Fibroblast of the conjunctiva (primary cell): ENCODE data around the gene ETS1.

ENCODE experiments used
- DNase-seq: peaks from one replicate; pipeline ENCODE4 v3.0.0-alpha.2; 2010; ENCODE audit warnings: low read depth

The ETS1 gene

DNA sequence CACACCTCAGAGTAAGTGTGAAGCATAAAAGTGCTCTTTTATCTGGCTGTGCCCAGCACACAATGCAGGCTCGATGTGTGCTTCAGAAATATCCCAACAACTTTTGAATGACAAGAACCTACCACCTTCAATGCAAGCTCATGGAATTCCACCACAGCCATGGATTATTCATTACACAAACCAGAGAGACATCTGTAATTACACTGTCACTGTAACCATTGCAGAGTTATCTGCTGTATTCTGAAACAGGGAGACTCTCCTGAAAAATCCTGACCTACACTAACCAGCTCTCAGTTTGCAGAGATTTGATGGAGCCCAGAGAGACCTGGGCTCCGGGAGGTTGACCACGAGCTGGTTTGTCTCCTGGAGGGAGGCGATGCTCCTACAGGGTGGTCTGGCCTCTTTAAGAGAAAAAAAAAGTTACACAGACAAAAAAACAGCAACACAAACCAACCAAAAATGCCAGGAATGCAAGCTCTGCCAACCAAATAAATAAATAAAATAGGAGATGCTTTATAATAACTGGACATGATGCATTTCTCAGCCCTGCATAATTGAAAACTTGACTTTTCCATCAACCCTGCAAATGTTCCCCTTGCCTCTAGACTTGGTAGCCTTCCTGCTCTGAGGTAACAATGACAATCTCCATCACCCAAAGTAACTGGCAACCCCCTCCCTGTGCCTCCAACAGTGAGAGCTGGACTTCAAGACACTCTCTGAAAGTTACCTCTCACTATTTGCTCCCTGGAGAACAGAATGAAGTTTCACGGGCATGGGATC, 69.7 kb downstream of the ETS1 start:
- DNase-seq: no peak

DNA sequence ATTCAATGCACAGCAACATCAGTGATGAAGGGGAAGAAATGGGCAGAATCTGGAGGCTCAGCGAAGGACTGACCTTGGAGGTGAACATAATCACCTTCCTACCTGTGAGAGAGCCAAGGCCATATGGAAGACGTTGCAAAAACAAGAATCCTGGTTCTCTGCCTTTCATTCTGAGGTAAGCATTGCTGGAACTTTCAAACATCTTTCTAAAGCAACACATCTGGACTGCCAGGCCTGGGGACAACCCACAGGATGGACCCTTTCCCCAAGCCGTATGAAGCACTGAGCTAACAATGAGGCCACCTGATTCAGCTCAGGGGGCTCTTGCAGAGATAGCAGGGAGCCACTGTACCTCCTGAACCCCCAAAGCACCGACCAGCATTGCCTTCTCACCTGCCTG, 70.5 kb downstream of the ETS1 start:
- no peak for DNase-seq

DNA sequence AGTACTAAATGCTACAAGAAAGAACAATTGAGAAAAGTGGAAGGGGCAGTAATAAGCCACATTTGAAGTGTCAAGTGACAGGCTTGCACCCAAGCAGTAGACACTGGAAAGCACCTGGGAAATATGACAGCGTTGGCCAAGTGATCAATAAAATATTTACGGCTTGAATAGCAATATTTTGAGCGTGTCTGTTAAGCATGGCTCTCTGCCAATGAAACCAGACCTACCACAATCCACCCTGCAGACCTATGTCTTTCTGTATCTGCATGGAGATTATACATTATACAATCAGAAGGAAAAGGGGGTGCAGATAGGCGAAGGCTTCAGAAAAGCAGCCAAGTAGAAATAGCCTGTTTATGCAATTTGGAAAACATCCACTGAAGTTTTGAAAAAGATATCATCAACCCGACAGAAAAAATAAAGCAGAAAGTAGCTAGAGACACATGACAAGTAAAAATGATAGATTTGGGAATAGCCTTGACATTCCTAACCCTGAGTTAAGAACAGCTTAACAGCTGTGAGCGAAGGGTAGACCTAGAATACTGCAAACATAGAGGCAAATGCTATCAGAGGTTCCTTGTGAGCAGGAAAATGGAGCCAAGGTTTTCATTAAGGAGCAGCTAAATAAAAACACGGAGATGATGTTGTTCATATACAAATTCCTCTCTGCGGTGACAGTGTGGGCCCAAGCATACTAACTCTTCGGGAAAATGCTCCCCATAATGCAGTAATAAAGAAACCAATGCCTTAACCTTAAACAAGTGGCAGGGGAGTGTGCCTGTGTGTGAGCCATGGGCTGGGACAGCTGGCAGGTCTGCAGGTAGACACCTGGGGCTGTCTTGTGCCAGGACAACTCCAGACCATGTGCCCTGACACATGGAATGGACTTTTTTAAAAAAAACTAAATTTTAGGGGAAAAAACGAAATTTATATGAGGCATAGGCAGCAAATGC, 71.3 kb downstream of the ETS1 start:
- no peak for DNase-seq

DNA sequence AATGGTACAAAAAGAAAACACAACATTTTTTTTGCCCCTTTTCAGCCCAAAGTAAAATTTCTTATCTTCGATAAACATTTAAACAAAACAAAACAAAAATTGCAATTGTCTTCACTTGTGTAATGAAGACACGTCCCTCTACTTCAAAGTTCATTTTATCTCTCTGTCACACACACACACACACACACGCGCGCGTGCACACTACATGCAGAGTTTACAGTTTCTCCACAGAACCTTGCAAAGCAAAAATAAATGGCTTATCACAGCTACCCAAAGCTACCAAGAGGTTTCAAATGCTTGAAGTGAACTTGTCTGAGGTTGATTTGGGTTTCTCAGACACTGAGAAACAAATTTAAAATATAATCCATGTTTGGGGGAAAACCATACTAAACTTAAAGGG, 72.3 kb downstream of the ETS1 start:
- DNase-seq: no peak

DNA sequence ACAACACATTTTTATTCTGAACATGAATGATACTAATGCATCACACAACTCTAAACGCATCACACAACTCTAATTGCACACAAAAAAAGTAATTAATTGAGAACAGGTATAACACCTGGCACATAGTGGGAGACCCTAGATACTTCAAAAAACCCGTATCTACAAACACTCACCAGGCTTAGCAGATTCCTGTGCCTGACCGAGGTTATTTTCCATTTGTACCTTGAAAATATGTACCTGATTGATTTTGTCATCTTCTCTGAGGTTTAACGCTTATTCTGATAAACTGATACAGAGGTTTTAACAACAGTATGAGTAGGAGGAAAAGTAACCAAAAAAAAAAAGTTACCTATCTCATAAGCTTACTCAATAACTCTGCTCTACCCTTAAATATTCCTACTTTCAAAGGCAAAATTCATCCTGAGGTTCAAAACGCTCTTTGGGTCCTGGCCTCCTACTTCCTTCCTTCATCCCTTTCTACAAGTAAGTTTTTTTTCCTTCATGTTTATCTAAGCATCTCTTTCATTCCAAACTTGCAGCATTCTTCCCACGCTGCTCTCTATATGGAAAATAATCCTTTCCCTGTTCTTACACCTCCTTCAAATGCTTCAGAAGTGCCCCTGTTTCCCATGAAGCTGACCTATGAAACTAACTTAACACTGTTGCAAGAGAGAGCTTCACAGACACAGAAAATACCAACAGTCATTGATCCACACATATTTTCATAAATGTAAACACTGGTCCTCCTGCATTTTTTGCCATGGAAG, 73.3 kb downstream of the ETS1 start:
- no peak for DNase-seq

DNA sequence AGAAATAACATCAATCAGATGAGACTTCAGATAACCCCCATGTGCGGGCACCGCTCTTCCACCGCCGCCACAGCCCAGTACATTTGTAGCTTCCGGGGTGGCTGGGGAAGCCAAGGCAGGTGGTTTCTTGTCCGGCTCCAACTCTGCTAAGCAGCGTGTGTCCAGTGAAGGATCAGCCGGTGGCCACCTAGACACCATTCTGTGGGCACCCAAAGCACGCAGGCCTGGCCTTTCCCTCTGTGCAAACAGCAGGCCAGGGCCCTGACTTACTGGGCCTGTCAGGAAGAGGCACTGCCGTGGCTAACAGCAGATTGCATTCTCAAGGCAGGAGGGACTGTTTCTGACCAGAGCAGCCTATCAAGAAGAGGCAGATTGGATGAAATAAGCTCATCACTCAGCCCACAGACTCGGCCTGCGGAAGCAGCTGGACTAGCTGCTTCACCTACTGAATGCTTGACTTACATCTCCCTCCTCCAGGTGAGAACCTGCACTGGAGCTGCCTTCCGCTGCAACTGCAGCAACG, 74.8 kb downstream of the ETS1 start:
- no peak for DNase-seq

DNA sequence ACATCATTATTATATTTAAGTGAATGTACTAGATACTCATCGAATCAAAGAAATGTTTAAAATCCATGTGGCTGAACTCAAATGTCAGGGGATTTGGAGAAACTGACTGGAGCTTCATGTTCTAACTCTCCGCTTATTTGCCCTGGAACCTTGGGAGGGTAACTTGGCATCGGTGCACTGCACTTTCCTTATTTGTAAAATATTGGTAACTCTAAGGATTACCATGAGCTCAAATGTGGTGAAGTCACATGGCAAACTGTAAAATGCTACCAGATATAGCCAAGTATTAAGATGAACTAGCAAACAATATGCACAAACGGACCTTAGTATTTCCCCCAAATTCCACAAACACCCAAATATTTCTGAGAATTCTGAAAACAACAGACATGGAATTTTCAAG, 75.6 kb downstream of the ETS1 start:
- no peak for DNase-seq

DNA sequence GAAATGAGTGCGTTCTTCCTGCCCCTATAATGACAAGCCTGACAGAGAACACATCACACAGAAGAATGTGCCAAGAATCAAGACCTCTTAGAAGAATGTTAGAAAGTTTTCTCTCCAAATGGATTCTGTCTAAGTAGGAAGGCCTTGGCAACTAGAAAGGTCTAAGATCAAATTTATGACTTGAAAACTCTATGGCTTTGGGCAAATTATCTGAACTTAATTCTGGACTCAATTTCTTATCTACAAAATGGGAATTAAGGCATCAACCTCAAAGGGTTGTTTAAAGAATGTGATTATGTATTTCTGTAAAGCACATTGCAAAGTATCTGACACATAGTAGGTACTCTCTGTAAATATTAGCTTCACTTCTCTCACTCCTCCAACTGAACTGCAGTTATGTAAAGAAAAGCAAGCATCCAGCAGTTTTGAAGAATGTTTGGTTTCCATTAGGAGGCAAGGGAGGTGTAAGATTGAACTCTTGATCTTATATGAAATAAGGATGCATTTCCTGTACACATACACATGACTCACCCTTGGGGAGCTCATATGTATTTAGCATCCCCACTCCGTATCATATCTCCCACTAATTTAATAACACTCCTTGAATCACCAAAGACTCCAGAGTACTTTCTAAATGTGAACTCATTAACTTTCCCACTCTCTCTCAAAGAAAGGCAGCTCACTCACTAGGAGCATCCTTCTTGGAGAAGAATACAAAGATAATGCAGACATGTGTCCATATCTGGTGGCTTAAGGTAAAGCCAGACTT, 77.6 kb downstream of the ETS1 start:
- no peak for DNase-seq

DNA sequence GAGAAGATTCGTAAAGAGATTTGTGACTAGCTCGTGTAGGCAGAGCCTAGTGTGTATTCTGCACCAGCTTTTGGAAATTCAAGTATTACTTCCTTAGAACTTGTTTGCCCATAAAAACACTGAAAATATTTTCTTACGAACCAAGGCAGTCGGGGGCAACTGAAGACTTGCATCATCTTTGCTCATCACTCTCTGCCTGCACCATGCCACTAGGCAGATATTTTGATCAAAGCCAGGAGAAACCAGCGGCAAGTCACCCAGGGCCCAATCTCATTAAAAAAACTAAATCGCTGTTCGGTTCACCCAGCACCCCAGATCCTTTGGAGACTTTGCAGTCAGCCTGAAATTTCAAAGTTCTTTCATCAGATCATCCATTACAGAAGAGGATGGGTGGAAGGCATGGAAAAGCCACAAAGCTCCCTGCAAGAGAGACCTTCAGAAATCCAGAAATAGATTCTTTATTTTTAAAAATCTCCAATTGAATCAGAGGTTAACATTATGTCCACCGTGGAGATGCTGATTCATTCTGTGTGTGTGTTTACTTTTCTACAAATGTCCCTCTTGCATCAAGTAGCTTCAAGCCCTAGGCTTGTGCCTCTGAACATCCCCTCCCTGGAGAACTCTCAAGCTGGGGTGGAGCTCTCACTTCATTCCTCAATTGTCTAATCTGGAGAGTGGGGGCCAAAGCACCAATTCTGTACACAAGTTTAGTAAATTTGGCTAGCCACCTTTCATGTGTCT, 78.4 kb downstream of the ETS1 start:
- no peak for DNase-seq

DNA sequence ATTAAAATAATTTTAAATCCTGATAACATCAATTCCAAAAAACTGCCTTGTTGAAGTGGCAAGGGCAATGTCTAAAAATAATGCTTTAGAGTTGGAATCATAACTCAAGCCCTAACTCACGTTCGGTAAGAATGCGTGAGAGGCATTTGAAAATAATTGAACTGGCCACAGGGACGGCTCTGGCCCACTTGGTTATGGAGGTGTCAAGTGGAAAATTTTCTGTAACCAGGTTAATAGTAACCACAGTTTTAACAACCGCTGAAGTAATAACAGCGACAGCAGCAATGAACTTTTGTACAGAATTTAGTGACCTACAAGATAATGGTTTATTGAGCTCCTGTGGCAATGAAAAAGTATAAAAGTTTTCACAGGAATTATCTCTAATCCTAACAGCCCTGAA, 79.4 kb downstream of the ETS1 start:
- DNase-seq: no peak

DNA sequence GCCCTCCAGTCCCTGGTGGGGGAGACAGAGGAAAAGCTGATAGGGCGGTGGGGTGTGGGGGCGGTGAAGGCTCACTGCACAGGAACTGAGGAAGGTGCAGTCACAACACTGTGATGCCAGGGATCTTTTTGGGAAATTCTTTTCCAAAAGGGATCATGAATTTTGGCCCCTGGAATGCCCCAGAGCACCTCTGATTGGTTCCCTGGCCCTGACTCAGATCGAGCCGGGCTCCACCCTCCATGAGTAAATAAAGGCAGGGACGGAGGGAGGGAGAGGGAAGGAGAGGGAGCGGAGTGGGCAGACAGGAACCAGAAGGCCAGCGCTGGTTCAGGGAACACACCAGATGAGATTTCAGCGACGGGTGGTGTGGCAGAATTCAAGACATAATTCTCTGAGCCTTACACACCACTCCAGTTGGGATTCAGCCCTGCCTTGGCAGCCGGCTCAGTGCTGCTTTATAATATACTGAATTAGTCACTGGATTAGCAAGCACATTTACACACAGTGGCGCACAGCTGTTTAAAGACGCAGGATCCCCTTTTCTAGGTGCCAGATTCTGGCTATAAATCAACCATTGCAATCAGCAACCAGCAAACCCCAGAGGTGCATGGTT, 80.3 kb downstream of the ETS1 start:
- DNase-seq: peak; percentile 94

DNA sequence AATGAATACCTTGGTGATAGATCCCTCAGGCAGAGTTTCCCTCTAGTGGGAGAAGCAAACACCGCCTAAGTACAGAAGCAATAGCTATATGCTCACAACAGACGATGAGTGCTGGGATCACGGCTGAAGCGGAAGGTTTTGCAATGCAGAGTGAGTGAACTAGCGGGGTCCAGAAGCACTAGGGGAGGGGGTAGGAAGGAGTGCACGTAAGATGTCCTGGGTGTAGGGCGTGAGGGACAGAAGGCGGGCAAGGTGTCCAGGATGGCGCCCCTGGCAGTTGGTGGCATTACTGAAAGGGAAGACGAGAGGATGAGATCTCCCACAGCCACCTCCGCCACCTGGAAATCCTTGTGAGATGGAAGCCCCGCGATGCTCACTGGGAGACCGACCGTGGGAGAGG, 81.0 kb downstream of the ETS1 start:
- no peak for DNase-seq

DNA sequence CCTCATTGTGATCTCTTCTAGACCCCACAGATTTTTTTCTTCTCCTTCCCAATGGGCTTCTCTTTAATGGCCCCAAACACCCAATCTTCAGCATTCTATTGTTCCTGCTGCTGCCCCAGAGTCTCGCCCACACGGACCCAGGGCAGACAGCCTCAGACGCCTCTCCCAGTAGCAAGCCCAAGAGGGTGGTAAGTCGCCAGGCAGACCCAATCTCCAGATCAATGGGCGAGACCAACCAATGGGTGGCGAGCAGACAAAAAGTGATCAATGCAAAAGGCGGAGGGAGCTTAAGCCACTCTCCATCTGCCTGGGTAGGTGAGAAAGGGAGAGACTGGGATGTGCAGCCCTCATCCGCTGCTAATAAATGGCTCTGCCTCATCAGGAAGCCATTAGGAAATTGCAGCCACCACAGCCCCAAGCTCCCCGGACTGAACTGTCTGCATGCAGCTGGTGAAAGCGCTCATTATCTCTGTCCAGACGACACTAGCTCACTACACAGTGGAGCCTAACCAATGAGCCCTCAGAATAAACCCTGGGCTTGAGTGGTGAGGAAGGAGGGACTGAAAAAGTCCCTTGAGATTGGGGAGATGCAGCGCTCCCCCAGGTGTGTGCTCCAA, 81.8 kb downstream of the ETS1 start:
- DNase-seq: no peak

DNA sequence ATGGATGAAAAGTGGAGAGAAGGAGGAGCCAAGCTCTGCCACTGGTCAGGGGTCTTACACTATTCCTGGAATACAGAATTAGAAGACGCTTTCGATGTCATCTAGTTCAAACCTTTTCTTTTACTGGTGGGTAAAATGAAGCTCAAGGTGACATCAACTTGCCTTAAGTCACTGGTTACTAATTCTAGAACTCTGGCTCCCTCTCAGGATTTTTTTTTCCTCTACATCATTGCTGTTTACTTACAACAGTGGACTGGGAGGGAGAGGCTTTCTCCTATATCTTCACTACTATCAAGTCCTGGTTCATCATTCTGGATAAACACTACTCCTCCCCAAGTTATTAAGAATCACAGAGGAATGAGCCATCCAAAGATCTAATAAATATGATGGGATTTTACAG, 82.9 kb downstream of the ETS1 start:
- DNase-seq: no peak

DNA sequence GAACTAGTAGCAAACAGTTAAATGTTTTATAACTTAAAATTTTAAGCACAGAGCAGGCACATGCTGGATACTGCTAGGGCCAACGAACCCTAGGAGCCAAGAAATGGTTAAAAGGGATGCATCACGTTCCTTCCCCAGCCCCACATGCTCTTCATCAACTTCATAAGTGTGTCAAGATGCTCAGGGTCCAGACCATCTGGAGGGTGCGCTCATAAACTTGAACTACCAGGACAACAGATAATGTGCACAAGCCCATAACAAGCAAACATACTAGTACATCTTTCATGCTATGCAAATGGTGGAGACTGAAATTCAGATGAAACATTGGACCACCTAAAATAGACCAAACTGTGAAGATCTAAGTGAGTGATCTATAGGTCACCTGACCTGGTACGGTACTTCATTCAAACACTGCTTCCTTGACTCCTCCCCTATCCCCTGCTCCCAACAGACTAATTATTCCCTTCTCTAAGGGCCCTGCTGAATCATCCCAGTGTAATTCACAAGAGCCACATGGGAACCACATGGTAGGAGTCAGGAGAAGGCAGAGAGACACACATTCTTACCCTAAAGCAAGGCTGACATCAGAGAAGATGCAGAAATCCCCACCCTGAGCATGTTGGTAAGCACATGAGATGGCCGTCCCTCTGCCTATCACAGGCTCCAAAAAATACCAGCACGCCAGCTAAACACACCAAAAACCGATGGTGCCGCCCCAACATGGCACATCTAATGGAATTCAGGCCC, 83.9 kb downstream of the ETS1 start:
- peak; percentile 79 for DNase-seq

DNA sequence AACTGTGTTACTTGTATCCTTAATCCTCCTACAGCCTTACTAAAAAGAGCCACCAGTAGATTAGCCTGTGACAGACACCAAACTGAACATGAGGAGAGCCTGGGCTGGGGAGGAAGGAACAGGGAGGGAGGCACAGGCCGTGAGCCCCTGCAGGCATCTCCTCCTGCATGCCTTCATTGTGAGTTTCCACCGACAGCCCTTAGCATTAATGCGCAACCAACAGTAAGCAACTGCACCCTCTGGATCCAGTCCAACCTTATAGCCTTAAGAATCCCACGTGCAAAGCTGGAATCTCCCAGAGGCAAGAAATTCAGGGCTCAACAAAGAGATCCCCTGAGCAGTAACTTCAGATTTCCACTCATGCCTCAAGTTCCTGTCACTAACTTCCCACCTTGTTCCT, 84.6 kb downstream of the ETS1 start:
- no peak for DNase-seq

DNA sequence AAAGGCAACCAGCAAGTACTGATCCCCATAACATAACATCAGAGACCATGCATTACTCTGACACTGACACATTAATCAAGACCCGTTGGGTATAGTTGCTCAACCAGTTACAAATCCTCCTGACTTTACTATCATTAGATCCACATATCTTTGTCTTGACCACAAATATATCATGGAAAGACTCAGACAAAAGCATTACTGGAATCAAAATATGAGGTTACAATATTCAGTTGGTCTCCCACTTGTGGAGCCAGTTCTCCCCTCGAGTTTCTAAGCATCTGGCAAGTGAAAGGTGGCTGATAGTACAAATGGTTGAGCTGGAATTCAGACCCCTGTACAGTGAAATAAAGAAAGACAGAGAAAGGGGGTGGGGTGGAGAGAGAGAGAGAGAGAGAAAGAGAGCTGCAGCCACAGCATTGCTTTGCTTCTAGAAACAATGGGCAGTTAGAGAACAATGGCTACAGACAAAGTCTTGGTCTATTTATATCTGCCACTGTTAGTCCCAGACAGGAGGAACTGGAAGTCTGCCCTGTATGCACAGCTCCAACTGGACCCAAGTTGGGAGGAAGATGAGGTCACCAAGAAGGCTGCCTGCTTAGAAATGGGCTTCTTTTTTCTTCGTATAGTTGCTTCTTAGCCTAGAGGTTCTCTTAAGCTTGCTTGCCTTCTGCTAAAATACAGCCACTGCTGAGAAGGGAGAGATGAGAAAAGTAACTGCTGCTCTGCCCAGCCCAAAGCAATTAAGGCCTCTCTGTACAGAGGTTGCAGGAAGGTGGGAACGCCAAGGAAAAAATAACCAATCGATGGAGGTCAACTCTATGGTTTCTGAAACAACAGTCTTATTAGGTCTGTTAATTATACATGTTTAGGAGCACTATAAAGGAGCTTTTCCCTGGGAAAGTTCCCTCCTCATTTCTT, 85.5 kb downstream of the ETS1 start:
- DNase-seq: no peak

DNA sequence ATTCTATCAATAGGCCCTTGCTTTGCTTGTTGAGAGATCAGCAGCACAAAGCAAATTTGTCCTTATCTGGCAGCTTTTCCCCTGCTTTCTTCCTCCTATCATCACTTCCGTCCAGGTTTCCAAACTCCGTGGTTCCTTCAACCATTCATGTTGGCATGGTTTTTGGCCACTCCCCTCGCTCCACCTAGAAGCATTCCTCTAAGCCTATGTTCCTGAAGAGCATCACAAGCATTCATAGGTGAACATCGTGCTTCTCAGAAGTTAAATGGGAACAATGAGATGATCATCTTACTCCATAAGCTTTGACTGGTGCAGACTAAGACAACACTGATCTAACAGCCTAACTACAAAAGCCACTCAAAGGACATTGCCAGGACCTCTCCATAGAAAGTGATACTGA, 86.3 kb downstream of the ETS1 start:
- no peak for DNase-seq
